ENCODE measurements around the gene CNN2. TPM values are rescaled to one million over a fixed set of nuclear protein-coding genes. Genes with fewer than 3 reads are reported as not detected.

The CNN2 gene
- total and polyA plus RNA-seq, 12 donors: 6.9 to 64.9 (median 42.7) TPM

DNA sequence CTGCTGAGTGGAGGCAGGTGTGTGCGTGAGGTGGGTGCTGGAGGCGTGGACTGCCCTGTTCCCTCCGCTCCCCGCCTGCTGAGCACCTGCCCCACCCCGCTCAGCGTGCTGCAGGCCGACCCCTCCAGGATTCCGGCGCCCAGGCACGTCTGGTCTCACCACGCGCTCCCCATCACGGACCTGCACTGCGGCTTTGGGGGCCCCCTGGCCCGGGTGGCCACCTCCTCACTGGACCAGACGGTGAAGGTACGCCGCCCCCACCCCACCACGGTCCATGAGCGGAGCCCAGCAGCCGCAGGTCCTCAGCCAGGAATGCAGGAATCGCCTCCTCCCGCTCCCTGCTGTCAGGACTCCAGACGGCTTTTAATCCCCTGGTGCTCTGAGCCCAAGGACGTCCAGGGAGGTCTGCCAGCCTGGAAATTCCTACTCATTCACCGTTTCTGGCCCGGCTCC lies 36.3 kb upstream of the CNN2 start:
- Histone ChIP-seq H3K27me3 (no peaks in the 10 kb centered on the region), H3K4me3 (no peak overlapping the region), H3K27ac (peak overlapping the region; percentile 39 to 91 (median 79)), H3K9me3 (replicated peaks in 1 of 3) (no peaks in the 10 kb centered on the region), H3K36me3 (replicated peaks in 1 of 2) (peaks cover 0 to 18% of the 10 kb centered on the region in 2 donors), H3K4me1 (replicated peaks in 1 of 2) (peaks cover 15 to 28% of the 10 kb centered on the region in 2 donors)
- WGBS, 4 donors: 45 to 64% (median 52%) methylated on average over 9 to 27 of the region's 27 CpGs
- intact Hi-C loops (cut with DNase I): loop anchor here in 1 of 2 donors (10.0 kb wide), 1 partner anchor 215 kb away; no protein-coding TSS in a partner anchor
- TF ChIP-seq, protein P1, sequence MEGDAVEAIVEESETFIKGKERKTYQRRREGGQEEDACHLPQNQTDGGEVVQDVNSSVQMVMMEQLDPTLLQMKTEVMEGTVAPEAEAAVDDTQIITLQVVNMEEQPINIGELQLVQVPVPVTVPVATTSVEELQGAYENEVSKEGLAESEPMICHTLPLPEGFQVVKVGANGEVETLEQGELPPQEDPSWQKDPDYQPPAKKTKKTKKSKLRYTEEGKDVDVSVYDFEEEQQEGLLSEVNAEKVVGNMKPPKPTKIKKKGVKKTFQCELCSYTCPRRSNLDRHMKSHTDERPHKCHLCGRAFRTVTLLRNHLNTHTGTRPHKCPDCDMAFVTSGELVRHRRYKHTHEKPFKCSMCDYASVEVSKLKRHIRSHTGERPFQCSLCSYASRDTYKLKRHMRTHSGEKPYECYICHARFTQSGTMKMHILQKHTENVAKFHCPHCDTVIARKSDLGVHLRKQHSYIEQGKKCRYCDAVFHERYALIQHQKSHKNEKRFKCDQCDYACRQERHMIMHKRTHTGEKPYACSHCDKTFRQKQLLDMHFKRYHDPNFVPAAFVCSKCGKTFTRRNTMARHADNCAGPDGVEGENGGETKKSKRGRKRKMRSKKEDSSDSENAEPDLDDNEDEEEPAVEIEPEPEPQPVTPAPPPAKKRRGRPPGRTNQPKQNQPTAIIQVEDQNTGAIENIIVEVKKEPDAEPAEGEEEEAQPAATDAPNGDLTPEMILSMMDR (IDR thresholded peaks at IDR 0.05): no peak
- peak in 1 of 2 donors; percentile 28 for TF ChIP-seq POLR2A (IDR thresholded peaks at IDR 0.05)
- peak; percentile 87 to 92 (median 91) for DNase-seq

DNA sequence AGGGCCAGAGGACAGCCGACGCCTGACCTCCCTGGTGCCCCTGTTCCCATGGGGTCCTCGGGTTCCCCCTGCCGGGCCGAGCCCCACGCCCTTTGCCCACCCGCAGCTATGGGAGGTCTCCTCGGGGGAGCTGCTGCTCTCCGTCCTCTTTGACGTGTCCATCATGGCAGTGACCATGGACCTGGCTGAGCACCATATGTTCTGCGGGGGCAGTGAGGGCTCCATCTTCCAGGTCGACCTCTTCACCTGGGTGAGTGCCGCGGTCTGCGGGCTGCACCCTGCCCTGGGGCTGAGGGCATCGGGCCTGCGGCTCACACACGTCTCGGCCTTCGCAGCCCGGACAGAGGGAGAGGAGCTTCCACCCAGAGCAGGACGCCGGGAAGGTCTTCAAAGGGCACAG lies 35.7 kb upstream of the CNN2 start:
- peaks cover 0 to 18% of the 10 kb centered on the region in 2 donors for H3K36me3 ChIP-seq (replicated peaks in 1 of 2)
- H3K4me1 ChIP-seq (replicated peaks in 1 of 2): peaks cover 15 to 25% of the 10 kb centered on the region in 2 donors
- peak in 1 of 7 donors; percentile 49 for DNase-seq
- H3K27ac ChIP-seq: peak overlapping the region; percentile 39 to 91 (median 79)
- peak overlapping the region in 1 of 4 donors; percentile 46 for H3K4me3 ChIP-seq
- H3K9me3 ChIP-seq (replicated peaks in 1 of 3): no peaks in the 10 kb centered on the region
- H3K27me3 ChIP-seq: peaks cover 6% of the 10 kb centered on the region
- intact Hi-C loops (cut with DNase I): loop anchor here in 1 of 2 donors (10.0 kb wide), 1 partner anchor 216 kb away; no protein-coding TSS in a partner anchor
- TF ChIP-seq, protein P1 (IDR thresholded peaks at IDR 0.05): no peak
- no peak for TF ChIP-seq POLR2A (IDR thresholded peaks at IDR 0.05)
- WGBS, 4 donors: 46 to 81% (median 67%) methylated on average over 1 to 23 of the region's 23 CpGs

DNA sequence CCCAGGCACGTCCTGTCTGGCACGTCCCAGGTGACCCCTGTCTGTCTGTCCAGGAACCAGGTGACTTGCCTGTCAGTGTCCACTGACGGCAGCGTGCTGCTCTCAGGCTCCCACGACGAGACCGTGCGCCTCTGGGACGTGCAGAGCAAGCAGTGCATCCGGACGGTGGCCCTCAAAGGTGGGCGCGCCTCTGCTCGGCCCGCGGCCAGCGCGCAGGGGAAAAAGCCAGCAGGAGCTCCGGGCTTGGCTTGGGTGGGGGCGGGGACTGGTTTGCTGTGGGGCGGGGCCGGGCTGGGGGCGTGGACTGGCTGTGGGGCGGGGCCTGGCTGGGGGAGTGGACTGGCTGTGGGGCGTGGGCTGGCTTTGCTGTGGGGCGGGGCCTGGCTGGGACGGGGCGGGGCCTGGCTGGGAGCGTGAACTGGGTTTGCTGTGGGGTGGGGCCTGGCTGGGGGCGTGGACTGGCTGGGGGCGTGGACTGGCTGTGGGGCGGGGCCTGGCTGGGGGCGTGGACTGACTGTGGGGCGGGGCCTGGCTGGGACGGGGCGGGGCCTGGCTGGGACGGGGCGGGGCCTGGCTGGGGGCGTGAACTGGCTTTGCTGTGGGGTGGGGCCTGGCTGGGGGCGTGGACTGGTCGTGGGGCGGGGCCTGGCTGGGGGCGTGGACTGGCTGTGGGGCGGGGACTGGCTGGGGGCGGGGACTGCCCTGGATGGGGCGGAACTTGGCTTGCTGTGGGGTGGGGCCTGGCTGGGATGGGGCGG lies 35.1 kb upstream of the CNN2 start:
- H3K9me3 ChIP-seq (replicated peaks in 1 of 3): no peaks in the 10 kb centered on the region
- peaks cover 12% of the 10 kb centered on the region for H3K27me3 ChIP-seq
- H3K36me3 ChIP-seq (replicated peaks in 1 of 2): peaks cover 0 to 14% of the 10 kb centered on the region in 2 donors
- peak overlapping the region in 1 of 4 donors; percentile 46 for H3K4me3 ChIP-seq
- TF ChIP-seq POLR2A (IDR thresholded peaks at IDR 0.05): no peak
- TF ChIP-seq, protein P1 (IDR thresholded peaks at IDR 0.05): no peak
- H3K27ac ChIP-seq: peak overlapping the region in 4 of 5 donors; percentile 39 to 91 (median 84)
- peak in 6 of 7 donors; percentile 69 to 88 (median 78) for DNase-seq
- intact Hi-C loops (cut with DNase I): loop anchor here in 1 of 2 donors (10.0 kb wide), 1 partner anchor 217 kb away; no protein-coding TSS in a partner anchor
- peaks cover 15 to 30% of the 10 kb centered on the region in 2 donors for H3K4me1 ChIP-seq (replicated peaks in 1 of 2)
- 41 to 61% (median 51%) methylated on average over 3 to 42 of the region's 47 CpGs for WGBS, 4 donors

DNA sequence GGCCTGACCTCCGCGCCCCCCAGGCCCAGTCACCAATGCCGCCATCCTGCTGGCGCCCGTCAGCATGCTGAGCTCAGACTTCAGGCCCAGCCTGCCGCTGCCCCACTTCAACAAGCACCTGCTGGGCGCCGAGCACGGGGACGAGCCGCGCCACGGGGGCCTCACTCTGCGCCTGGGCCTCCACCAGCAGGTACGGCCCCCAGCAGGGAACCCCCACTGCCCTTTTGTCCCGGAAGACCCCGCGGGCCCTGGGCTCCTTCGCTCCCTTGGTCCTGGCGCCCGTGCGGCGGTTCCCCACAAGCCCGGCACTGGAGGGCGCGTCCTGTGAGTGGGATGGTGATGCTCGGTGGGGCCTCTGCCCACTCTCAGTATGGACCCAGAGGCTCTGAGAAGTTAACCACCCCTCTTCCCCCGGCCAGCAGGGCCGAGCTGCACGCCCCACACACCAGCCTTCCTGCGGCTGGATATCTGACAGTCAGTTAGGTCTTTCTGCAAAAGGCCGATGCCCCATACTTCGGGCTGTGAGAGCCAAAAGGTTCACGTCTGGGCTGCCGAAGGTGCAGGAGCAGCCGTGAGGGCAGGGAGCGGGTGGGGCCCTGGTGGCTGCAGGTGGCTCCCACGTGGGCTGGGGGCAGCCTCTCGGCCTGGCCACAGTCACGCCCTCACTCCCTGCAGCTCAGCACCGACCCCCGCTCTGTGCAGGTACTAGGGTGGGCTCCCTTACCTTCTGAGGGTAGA lies 34.3 kb upstream of the CNN2 start:
- Histone ChIP-seq H3K27ac (peak overlapping the region in 2 of 5 donors; percentile 38 to 73), H3K4me1 (replicated peaks in 1 of 2) (peaks cover 15 to 32% of the 10 kb centered on the region in 2 donors), H3K4me3 (no peak overlapping the region), H3K36me3 (replicated peaks in 1 of 2) (peaks cover 0 to 9% of the 10 kb centered on the region in 2 donors), H3K27me3 (peaks cover 17% of the 10 kb centered on the region), H3K9me3 (replicated peaks in 1 of 3) (no peaks in the 10 kb centered on the region)
- 80 to 96% (median 83%) methylated on average over 8 to 42 of the region's 42 CpGs for WGBS, 4 donors
- TF ChIP-seq POLR2A (IDR thresholded peaks at IDR 0.05): no peak
- TF ChIP-seq, protein P1 (IDR thresholded peaks at IDR 0.05): no peak
- no peak for DNase-seq
- intact Hi-C loops (cut with DNase I): loop anchor here in 1 of 2 donors (10.0 kb wide), 1 partner anchor 217 kb away; no protein-coding TSS in a partner anchor
